ENCODE results near the gene DHRS7. TPM values are rescaled to one million over a fixed set of nuclear protein-coding genes. Genes with fewer than 3 reads are reported as not detected.

Gene DHRS7
- total and polyA plus RNA-seq, 10 of the 15 experiments (the other 5 are each of a cell fraction or from before 2014, with no cell fraction given), result 55.0 to 99.8 (median 62.2) TPM

DNA sequence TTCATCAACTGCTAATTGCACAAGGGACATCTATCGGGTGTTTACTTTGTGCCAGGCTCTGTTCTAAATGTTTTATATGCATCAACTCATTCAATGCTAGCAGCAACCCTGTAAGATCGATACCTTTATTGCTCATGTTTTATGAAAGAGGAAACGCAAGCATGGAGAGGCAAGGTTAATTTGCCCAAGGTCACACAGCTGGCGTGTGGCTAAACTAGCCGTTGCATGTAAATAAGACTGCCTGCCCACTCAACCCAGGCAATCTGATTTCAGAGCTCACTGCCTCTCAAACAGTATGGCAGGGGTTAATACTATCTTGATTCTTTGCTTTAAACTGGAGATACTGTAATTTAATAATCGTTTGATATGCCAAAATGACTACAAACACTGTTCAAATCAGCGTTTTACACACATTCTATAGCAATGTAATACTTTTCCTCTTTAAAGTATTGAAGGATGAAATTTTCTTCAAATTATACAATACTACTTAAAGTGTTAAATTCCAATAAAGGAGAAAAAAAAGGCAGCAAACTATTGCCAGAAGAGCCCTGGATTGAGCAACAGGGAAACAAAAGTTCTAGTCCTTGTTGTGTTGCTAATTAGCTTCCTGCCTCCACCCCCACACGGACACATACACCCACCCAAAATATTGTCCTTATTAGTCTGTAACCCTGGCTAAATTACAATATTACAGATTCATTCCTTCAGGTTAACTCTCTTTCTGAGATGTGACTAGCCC lies 39.1 kb upstream of the DHRS7 start (continued):
- TF ChIP-seq TBL1XR1 (IDR thresholded peaks at IDR 0.05; ENCODE audit: low read depth, low read length) (peak; percentile 64; the same call in 1 of the 2 replicates), KLF5 (IDR thresholded peaks at IDR 0.05; ENCODE audit: partially characterized antibody) (peak; percentile 65), POLR2AphosphoS5 (IDR thresholded peaks at IDR 0.05; ENCODE audit: low read length) (peak; percentile 44; the same call in 1 of the 2 replicates), MXI1 (IDR thresholded peaks at IDR 0.05; ENCODE audit: low read depth, low read length) (peak; percentile 42; the same call in 1 of the 2 replicates), IRF4 (IDR thresholded peaks at IDR 0.05; ENCODE audit: low read depth, low read length) (peak; percentile 71), ETV6 (conservative IDR thresholded peaks at IDR 0.05 in 1 of 2, IDR thresholded peaks at IDR 0.05 in 1 of 2; ENCODE audit: borderline replicate concordance in 1 of 2, low read depth in 1 of 2) (peak in 1 of 2 experiments; percentile 61; a peak in 1 of 4 replicates), EED (IDR thresholded peaks at IDR 0.05; ENCODE audit: low read depth) (peak; percentile 69), SMAD1 (IDR thresholded peaks at IDR 0.05; ENCODE audit: low read depth, partially characterized antibody) (peak; percentile 48), TCF12 (IDR thresholded peaks at IDR 0.05; ENCODE audit: low read depth, low read length) (peak; percentile 98), RELA (IDR thresholded peaks at IDR 0.05; ENCODE audit: borderline replicate concordance, partially characterized antibody) (no peak), SMC3 (IDR thresholded peaks at IDR 0.05; ENCODE audit: borderline replicate concordance, low read length) (peak; percentile 25; the same call in 1 of the 2 replicates), ESRRA (IDR thresholded peaks at IDR 0.05; ENCODE audit: low read length) (peak; percentile 100), SIX5 (IDR thresholded peaks at IDR 0.05; ENCODE audit: low read depth, low read length, severe bottlenecking) (no peak), POLR2AphosphoS2 (IDR thresholded peaks at IDR 0.05; ENCODE audit: low read depth, low read length) (no peak; the same call in none of the 2 replicates), MTA2 (IDR thresholded peaks at IDR 0.05; ENCODE audit: low read depth) (peak; percentile 86)
- TF ChIP-seq, protein P1, sequence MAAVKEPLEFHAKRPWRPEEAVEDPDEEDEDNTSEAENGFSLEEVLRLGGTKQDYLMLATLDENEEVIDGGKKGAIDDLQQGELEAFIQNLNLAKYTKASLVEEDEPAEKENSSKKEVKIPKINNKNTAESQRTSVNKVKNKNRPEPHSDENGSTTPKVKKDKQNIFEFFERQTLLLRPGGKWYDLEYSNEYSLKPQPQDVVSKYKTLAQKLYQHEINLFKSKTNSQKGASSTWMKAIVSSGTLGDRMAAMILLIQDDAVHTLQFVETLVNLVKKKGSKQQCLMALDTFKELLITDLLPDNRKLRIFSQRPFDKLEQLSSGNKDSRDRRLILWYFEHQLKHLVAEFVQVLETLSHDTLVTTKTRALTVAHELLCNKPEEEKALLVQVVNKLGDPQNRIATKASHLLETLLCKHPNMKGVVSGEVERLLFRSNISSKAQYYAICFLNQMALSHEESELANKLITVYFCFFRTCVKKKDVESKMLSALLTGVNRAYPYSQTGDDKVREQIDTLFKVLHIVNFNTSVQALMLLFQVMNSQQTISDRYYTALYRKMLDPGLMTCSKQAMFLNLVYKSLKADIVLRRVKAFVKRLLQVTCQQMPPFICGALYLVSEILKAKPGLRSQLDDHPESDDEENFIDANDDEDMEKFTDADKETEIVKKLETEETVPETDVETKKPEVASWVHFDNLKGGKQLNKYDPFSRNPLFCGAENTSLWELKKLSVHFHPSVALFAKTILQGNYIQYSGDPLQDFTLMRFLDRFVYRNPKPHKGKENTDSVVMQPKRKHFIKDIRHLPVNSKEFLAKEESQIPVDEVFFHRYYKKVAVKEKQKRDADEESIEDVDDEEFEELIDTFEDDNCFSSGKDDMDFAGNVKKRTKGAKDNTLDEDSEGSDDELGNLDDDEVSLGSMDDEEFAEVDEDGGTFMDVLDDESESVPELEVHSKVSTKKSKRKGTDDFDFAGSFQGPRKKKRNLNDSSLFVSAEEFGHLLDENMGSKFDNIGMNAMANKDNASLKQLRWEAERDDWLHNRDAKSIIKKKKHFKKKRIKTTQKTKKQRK (IDR thresholded peaks at IDR 0.05; ENCODE audit: low read depth, low read length), result no peak
- TF ChIP-seq, protein P2, sequence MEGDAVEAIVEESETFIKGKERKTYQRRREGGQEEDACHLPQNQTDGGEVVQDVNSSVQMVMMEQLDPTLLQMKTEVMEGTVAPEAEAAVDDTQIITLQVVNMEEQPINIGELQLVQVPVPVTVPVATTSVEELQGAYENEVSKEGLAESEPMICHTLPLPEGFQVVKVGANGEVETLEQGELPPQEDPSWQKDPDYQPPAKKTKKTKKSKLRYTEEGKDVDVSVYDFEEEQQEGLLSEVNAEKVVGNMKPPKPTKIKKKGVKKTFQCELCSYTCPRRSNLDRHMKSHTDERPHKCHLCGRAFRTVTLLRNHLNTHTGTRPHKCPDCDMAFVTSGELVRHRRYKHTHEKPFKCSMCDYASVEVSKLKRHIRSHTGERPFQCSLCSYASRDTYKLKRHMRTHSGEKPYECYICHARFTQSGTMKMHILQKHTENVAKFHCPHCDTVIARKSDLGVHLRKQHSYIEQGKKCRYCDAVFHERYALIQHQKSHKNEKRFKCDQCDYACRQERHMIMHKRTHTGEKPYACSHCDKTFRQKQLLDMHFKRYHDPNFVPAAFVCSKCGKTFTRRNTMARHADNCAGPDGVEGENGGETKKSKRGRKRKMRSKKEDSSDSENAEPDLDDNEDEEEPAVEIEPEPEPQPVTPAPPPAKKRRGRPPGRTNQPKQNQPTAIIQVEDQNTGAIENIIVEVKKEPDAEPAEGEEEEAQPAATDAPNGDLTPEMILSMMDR (IDR thresholded peaks at IDR 0.05 in 2 of 3, conservative IDR thresholded peaks at IDR 0.05 in 1 of 3; ENCODE audit: control insufficient read depth in 2 of 3, extremely low read depth in 1 of 3, insufficient read depth in 1 of 3, low read depth in 3 of 3, low read length in 3 of 3), result no peak
- TF ChIP-seq, protein P3, sequence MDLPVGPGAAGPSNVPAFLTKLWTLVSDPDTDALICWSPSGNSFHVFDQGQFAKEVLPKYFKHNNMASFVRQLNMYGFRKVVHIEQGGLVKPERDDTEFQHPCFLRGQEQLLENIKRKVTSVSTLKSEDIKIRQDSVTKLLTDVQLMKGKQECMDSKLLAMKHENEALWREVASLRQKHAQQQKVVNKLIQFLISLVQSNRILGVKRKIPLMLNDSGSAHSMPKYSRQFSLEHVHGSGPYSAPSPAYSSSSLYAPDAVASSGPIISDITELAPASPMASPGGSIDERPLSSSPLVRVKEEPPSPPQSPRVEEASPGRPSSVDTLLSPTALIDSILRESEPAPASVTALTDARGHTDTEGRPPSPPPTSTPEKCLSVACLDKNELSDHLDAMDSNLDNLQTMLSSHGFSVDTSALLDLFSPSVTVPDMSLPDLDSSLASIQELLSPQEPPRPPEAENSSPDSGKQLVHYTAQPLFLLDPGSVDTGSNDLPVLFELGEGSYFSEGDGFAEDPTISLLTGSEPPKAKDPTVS (IDR thresholded peaks at IDR 0.05; ENCODE audit: low read depth, low read length), result no peak
- TF ChIP-seq, protein P4, sequence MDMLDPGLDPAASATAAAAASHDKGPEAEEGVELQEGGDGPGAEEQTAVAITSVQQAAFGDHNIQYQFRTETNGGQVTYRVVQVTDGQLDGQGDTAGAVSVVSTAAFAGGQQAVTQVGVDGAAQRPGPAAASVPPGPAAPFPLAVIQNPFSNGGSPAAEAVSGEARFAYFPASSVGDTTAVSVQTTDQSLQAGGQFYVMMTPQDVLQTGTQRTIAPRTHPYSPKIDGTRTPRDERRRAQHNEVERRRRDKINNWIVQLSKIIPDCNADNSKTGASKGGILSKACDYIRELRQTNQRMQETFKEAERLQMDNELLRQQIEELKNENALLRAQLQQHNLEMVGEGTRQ (IDR thresholded peaks at IDR 0.05; ENCODE audit: borderline replicate concordance, low read depth, low read length), result no peak

All from GM12878 (cell line).